K562 (cell line): ENCODE data around the gene CPN2. TPM values are rescaled to one million over a fixed set of nuclear protein-coding genes. Genes with fewer than 3 reads are reported as not detected.

Source experiments
- BRCA1 ChIP-seq, 2 experiments: fragments of 450-650 bp in 1 of 2; sonication (generic) in 1 of 2; formaldehyde crosslinking in 1 of 2; IDR thresholded peaks; 2 replicates each; pipeline versions ENCODE4 v1.5.0 to v1.6.1; 2017 to 2020; ENCODE audit warnings: mild to moderate bottlenecking in 1 of 2, missing genetic modification reagents in 1 of 2
- CEBPB ChIP-seq: fragments of 450-650 bp; IDR thresholded peaks from 2 replicates; pipeline ENCODE4 v1.6.1; 2016; ENCODE audit warnings: missing genetic modification characterization, missing compliant biosample characterization
- EP300 ChIP-seq: IDR thresholded peaks from 2 replicates; pipeline ENCODE4 v1.6.1; 2012; ENCODE audit warnings: low read length, improper control_type of control experiment
- FOXP1 ChIP-seq: sonication (generic); formaldehyde crosslinking; IDR thresholded peaks from 2 replicates; pipeline ENCODE4 v1.8.0; 2022; ENCODE audit warnings: mild to moderate bottlenecking, missing genetic modification reagents
- HDAC2 ChIP-seq: fragments of 450-650 bp; IDR thresholded peaks from 2 replicates; pipeline ENCODE4 v1.6.1; 2016; ENCODE audit warnings: mild to moderate bottlenecking
- HOXB6 ChIP-seq: fragments of 250-450 bp; sonication (Bioruptor Pico); IDR thresholded peaks from 2 replicates; pipeline ENCODE4 v1.5.1; 2022; ENCODE audit warnings: mild to moderate bottlenecking, borderline replicate concordance
- LEF1 ChIP-seq: fragments of 450-650 bp; IDR thresholded peaks from 2 replicates; pipeline ENCODE4 v1.6.1; 2016; ENCODE audit warnings: mild to moderate bottlenecking
- MCM5 ChIP-seq: fragments of 450-650 bp; IDR thresholded peaks from 2 replicates; pipeline ENCODE4 v1.6.1; 2016; ENCODE audit warnings: low read depth
- MEIS2 ChIP-seq: fragments of 450-650 bp; IDR thresholded peaks from 2 replicates; pipeline ENCODE4 v1.6.1; 2014; ENCODE audit warnings: mild to moderate bottlenecking; ENCODE audit not compliant: partially characterized antibody
- NR3C1 ChIP-seq: sonication (generic); formaldehyde crosslinking; IDR thresholded peaks from 2 replicates; pipeline ENCODE4 v1.8.1; 2022; ENCODE audit warnings: missing genetic modification reagents
- POLR3G ChIP-seq: IDR thresholded peaks from 2 replicates; pipeline ENCODE4 v1.6.1; 2011; ENCODE audit not compliant: insufficient read length, insufficient replicate concordance; ENCODE audit errors: extremely low read depth
- RB1 ChIP-seq: fragments of 450-650 bp; IDR thresholded peaks from 2 replicates; pipeline ENCODE4 v1.6.1; 2017; ENCODE audit warnings: low read depth, mild to moderate bottlenecking
- SMAD4 ChIP-seq: fragments of 250-450 bp; sonication (Bioruptor Pico); conservative IDR thresholded peaks from 2 replicates; pipeline ENCODE4 v1.8.0; 2021; ENCODE audit warnings: inconsistent platforms, mild to moderate bottlenecking, moderate library complexity
- SP2 ChIP-seq: IDR thresholded peaks from 2 replicates; pipeline ENCODE4 v1.6.1; 2011; ENCODE audit warnings: mild to moderate bottlenecking, low read depth, low read length, moderate library complexity; ENCODE audit not compliant: poor library complexity, severe bottlenecking; ENCODE audit errors: extremely low read depth
- TFAM ChIP-seq: fragments of 250-450 bp; sonication (Bioruptor Pico); conservative IDR thresholded peaks from 2 replicates; pipeline ENCODE4 v1.5.0; 2021; ENCODE audit warnings: mild to moderate bottlenecking, moderate library complexity
- YBX1 ChIP-seq: fragments of 450-650 bp; IDR thresholded peaks from 2 replicates; pipeline ENCODE4 v1.7.1; 2016; ENCODE audit warnings: mild to moderate bottlenecking
- ZC3H4 ChIP-seq: sonication (generic); formaldehyde crosslinking; IDR thresholded peaks from 2 replicates; pipeline ENCODE4 v1.9.0; 2021; ENCODE audit warnings: missing genetic modification reagents, borderline replicate concordance
- ZFX ChIP-seq: sonication (generic); formaldehyde crosslinking; IDR thresholded peaks from 2 replicates; pipeline ENCODE4 v1.8.0; 2022; ENCODE audit warnings: mild to moderate bottlenecking, missing genetic modification reagents, moderate library complexity
- ZNF316 ChIP-seq: fragments of 450-650 bp; IDR thresholded peaks from 2 replicates; pipeline ENCODE4 v1.6.1; 2016
- polyA plus RNA-seq, 8 experiments: library from polyadenylated mRNA; depleted of rRNA in 4 of 8; stranded (reverse) in 5 of 8; unstranded in 3 of 8; fragments of >200 nt; fragmentation: Nextera tagmentation in 2 of 8; fragmentation: Illumina TruSeq in 1 of 8; extraction: Ambion mirVana in 2 of 8; extraction: Trizol in 1 of 8; gene quantifications; 2 replicates each; pipeline versions ENCODE4 v1.2.1 to v1.2.3, GENCODE V29; 2011 to 2014; ENCODE audit warnings: inconsistent platforms in 1 of 8, missing spikeins in 1 of 8
- total RNA-seq, 7 experiments: library from RNA; depleted of rRNA in 6 of 7; stranded (reverse); fragments of >200 nt in 6 of 7; fragmentation: Illumina TruSeq in 2 of 7; extraction: Trizol in 2 of 7; gene quantifications; 2 replicates each; pipeline versions ENCODE4 v1.2.1 to v1.2.3, GENCODE V29; 2011 to 2021; ENCODE audit warnings: low replicate concordance in 1 of 7
- TF ChIP-seq, protein P1 (sequence below): fragments of 250-450 bp; sonication (Bioruptor Pico); IDR thresholded peaks from 2 replicates; pipeline ENCODE4 v1.4.0; 2020
- TF ChIP-seq, protein P2 (sequence below): fragments of 450-650 bp; formaldehyde crosslinking; IDR thresholded peaks from 2 replicates; pipeline ENCODE4 v1.4.0; 2022; ENCODE audit warnings: missing genetic modification characterization

The CPN2 gene
- total and polyA plus RNA-seq, 9 of the 15 experiments (the other 6 are each of a cell fraction or from before 2014, with no cell fraction given), result not detected

DNA sequence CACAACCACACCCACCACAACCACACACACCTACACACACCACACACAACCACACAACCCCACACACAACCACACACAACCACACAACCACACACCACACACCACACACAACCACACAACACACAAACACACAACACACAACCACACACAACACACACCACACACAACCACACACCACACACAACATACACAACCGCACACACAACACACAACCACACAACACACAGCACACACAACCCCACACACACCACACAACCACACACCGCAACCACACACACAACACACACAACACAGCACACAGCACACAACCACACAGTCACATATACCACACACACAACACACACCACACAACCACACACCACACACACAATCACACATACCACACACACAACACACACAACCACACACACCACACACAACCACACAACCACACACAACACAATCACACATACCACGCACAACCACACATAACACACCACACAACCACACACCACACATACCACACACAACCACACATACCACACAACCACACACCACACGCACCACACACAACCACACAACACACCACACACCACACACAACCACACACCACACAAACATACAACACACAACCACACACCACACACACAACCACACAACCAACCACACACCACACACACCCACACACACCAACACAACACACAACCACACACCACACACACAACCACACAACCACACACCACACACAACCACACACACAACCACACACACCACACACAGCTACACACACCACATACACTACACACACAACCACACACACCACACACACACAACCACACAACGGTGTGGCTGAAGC lies 23.7 kb downstream of the CPN2 start (continued):
- TF ChIP-seq, protein P1, sequence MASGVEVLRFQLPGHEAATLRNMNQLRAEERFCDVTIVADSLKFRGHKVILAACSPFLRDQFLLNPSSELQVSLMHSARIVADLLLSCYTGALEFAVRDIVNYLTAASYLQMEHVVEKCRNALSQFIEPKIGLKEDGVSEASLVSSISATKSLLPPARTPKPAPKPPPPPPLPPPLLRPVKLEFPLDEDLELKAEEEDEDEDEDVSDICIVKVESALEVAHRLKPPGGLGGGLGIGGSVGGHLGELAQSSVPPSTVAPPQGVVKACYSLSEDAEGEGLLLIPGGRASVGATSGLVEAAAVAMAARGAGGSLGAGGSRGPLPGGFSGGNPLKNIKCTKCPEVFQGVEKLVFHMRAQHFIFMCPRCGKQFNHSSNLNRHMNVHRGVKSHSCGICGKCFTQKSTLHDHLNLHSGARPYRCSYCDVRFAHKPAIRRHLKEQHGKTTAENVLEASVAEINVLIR, result no peak
- TF ChIP-seq SMAD4 (CRISPR knock-in tag), result no peak
- no peak for TF ChIP-seq HDAC2
- no peak for TF ChIP-seq HOXB6 (CRISPR knock-in tag)
- no peak for TF ChIP-seq POLR3G
- TF ChIP-seq, protein P2, sequence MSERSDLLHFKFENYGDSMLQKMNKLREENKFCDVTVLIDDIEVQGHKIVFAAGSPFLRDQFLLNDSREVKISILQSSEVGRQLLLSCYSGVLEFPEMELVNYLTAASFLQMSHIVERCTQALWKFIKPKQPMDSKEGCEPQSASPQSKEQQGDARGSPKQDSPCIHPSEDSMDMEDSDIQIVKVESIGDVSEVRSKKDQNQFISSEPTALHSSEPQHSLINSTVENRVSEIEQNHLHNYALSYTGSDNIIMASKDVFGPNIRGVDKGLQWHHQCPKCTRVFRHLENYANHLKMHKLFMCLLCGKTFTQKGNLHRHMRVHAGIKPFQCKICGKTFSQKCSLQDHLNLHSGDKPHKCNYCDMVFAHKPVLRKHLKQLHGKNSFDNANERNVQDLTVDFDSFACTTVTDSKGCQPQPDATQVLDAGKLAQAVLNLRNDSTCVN, result peak; percentile 16
- TF ChIP-seq YBX1, result no peak
- no peak for TF ChIP-seq ZNF316
- TF ChIP-seq FOXP1 (CRISPR knock-in tag), result peak; percentile 71; the same call in 1 of the 2 replicates
- no peak for TF ChIP-seq SP2
- no peak; the same call in 1 of the 2 replicates for TF ChIP-seq ZFX
- no peak for TF ChIP-seq MCM5
- TF ChIP-seq TFAM (CRISPR knock-in tag), result no peak
- TF ChIP-seq RB1, result no peak
- no peak for TF ChIP-seq LEF1
- TF ChIP-seq BRCA1 (IDR thresholded peaks at IDR 0.05), result no peak
- TF ChIP-seq BRCA1 (CRISPR knock-in tag; IDR thresholded peaks at IDR 0.05), result 0 out of 2 replicates have a peak, but pooled peaks have one; percentile 50
- no peak for TF ChIP-seq NR3C1 (CRISPR knock-in tag)
- TF ChIP-seq MEIS2, result no peak
- TF ChIP-seq CEBPB (tag), result no peak
- TF ChIP-seq ZC3H4 (CRISPR knock-in tag), result 0 out of 2 replicates have a peak, but pooled peaks have one; percentile 69
- no peak for TF ChIP-seq EP300
